22Rv1 (cell line): ENCODE measurements around the gene PTGES3.

Source experiments
- ZFX ChIP-seq: fragments of 450-650 bp; IDR thresholded peaks from 2 replicates; pipeline ENCODE4 v1.6.1; 2017; ENCODE audit warnings: antibody characterized with exemption, borderline replicate concordance
- TF ChIP-seq, protein P1 (sequence below): fragments of 450-650 bp; IDR thresholded peaks from 2 replicates; pipeline ENCODE4 v1.5.1; 2017; ENCODE audit warnings: mild to moderate bottlenecking

DNA sequence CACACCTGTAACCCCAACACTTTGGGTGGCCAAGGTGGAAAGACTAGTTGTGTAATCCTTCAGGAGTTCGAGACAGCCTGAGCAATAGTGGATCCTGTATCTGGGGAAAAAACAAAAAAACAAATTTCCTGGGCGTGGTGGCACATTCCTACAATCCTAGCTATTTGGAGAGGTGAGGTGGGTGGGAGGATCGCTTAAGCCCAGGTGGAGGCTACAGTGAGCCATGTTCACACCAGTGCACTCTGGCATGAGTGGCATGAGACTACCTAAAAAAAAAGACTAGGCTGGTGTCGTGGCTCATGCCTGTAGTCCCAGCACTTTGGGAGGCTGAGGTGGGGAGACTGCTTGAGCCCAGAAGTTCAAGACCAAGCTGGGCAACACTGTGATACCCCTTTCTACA lies 17.2 kb downstream of the PTGES3 start:
- TF ChIP-seq, protein P1, sequence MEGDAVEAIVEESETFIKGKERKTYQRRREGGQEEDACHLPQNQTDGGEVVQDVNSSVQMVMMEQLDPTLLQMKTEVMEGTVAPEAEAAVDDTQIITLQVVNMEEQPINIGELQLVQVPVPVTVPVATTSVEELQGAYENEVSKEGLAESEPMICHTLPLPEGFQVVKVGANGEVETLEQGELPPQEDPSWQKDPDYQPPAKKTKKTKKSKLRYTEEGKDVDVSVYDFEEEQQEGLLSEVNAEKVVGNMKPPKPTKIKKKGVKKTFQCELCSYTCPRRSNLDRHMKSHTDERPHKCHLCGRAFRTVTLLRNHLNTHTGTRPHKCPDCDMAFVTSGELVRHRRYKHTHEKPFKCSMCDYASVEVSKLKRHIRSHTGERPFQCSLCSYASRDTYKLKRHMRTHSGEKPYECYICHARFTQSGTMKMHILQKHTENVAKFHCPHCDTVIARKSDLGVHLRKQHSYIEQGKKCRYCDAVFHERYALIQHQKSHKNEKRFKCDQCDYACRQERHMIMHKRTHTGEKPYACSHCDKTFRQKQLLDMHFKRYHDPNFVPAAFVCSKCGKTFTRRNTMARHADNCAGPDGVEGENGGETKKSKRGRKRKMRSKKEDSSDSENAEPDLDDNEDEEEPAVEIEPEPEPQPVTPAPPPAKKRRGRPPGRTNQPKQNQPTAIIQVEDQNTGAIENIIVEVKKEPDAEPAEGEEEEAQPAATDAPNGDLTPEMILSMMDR, result no peak
- no peak for TF ChIP-seq ZFX
